IPS-18c (cell line): ENCODE data around the gene ZNF543.
"Not testable (repeated sequence)": the region's sequence is repeated elsewhere in the genome, so short reads cannot be mapped to it uniquely, and the experiment has no call there.

Experiments
- H3K4me3 ChIP-seq: 2 replicates; pipeline ENCODE4 v1.7.0; 2013; ENCODE audit warnings: low read depth, mild to moderate bottlenecking, low read length, moderate library complexity; ENCODE audit not compliant: insufficient read depth
- H3K9me3 ChIP-seq: one replicate; pipeline ENCODE4 v1.6.1; 2013; ENCODE audit warnings: mild to moderate bottlenecking, low read length, moderate library complexity; ENCODE audit not compliant: control insufficient read depth, insufficient read depth

Gene ZNF543

GRCh38 chr19:57362997-57363687, 42.9 kb downstream of the ZNF543 start, which contains the start of the genes TRAPPC2B and ZNF547:
TRAPPC2B (plus strand) TSS chr19:57363551; CDS start chr19:57364834, 1,283 bp downstream.
ZNF547 (plus strand) TSS chr19:57363551; CDS start chr19:57368556, 5,005 bp downstream.
- peak within 1 kb of the TSS; percentile 84 for H3K4me3 ChIP-seq
- no peaks in the 10 kb centered on the region for H3K9me3 ChIP-seq

GRCh38 chr19:57363688-57364181, 43.5 kb downstream of the ZNF543 start:
- H3K9me3 ChIP-seq: no peaks in the 10 kb centered on the region
- H3K4me3 ChIP-seq: peak overlapping the region; percentile 84

DNA sequence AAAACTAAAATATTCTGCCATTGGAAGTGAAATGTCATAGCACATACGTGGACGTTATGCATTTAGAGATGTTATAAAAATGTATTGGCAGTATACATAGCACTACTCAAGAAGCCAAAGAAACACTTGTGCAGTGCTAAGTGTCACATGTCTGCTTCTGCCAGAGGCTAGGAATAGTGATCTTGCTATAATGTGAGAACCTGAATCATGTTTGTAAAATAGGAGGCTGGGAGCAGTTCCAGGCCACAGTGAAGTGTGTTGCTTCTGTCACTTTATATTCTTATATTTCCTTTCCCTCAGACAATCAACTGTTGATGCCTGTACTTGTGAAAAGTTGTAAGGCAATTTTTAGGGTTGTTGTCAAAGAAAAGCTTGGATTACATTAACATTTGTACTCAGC, 46.5 kb downstream of the ZNF543 start:
- Histone ChIP-seq H3K9me3 (no peaks in the 10 kb centered on the region), H3K4me3 (no peak overlapping the region)

- Histone ChIP-seq H3K4me3 (no peak overlapping the region), H3K9me3 (peaks cover 16% of the 10 kb centered on the region)
These were observed 53.9 kb downstream of the ZNF543 start for GRCh38 chr19:57374179-57374578.

- H3K9me3 ChIP-seq: peaks cover 16% of the 10 kb centered on the region
- not testable (repeated sequence) for H3K4me3 ChIP-seq
These were observed 54.4 kb downstream of the ZNF543 start for GRCh38 chr19:57374647-57375046.

DNA sequence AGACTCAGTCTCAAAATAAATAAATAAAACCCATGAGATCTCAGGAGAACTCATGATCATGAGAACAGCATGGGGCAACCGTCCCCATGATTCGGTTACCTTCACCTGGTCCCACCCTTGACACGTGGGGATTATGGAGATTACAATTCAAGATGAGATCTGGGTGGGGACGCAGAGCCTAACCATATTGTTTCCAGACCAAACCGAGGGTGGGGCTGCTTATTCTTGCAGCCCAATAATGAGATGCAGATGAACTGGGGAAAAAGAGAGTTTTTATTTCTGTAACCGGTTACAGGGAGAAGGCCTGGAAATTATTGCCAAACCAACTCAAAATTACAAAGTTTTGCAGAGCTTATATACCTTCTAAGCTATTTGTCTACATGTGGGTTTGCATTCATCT, 55.9 kb downstream of the ZNF543 start:
- no peak overlapping the region for H3K4me3 ChIP-seq
- H3K9me3 ChIP-seq: peaks cover 16% of the 10 kb centered on the region

- H3K9me3 ChIP-seq: peaks cover 16% of the 10 kb centered on the region
- no peak overlapping the region for H3K4me3 ChIP-seq
These were observed 57.4 kb downstream of the ZNF543 start for GRCh38 chr19:57377498-57378146.
